NCI-H2107 treated with DMSO at 0.1 percent for 48 hours (cell line): Measurements from ENCODE around the gene ARHGAP4.

Experiments
- DNase-seq: peaks from one replicate; lab custom pipeline; 2025; ENCODE audit not compliant: unreplicated experiment; lab: John Stamatoyannopoulos, UW

ARHGAP4 gene

GRCh38 chrX:153869473-153870287 is 56.4 kb downstream of the ARHGAP4 start:
- DNase-seq = no peak

- DNase-seq = no peak
Measured at GRCh38 chrX:153868576-153869472, 57.2 kb downstream of the ARHGAP4 start.

GRCh38 chrX:153867671-153868070 is 58.4 kb downstream of the ARHGAP4 start:
- DNase-seq = no peak

- DNase-seq = no peak
Measured at GRCh38 chrX:153867139-153867538, 58.9 kb downstream of the ARHGAP4 start.

GRCh38 chrX:153866302-153867019 is 59.6 kb downstream of the ARHGAP4 start:
- DNase-seq = no peak

- DNase-seq = no peak
Measured at GRCh38 chrX:153865685-153866084, 60.4 kb downstream of the ARHGAP4 start.

- no peak for DNase-seq
Measured at GRCh38 chrX:153865321-153865580, 60.8 kb downstream of the ARHGAP4 start.

GRCh38 chrX:153864561-153865320 is 61.3 kb downstream of the ARHGAP4 start:
- no peak for DNase-seq

- no peak for DNase-seq
Measured at GRCh38 chrX:153864101-153864500, 62.0 kb downstream of the ARHGAP4 start.

GRCh38 chrX:153863251-153863991 is 62.6 kb downstream of the ARHGAP4 start:
- peak; percentile 46 for DNase-seq

GRCh38 chrX:153862369-153863250 is 63.5 kb downstream of the ARHGAP4 start:
- no peak for DNase-seq

- DNase-seq = no peak
Measured at GRCh38 chrX:153861733-153862310, 64.2 kb downstream of the ARHGAP4 start.

GRCh38 chrX:153861151-153861550 is 64.9 kb downstream of the ARHGAP4 start:
- no peak for DNase-seq
